GM20431 (cell line): ENCODE data around the gene KRTAP6-1.

ENCODE experiments used
- in situ Hi-C: fragments of 300-500 bp; cut with MseI, MboI; formaldehyde crosslinking; loops from one replicate; pipeline ENCODE4 v1.15.0; 2020; ENCODE audit warnings: low sequenced_read_pairs; ENCODE audit not compliant: unreplicated experiment

Gene KRTAP6-1, protein sequence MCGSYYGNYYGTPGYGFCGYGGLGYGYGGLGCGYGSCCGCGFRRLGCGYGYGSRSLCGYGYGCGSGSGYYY

DNA sequence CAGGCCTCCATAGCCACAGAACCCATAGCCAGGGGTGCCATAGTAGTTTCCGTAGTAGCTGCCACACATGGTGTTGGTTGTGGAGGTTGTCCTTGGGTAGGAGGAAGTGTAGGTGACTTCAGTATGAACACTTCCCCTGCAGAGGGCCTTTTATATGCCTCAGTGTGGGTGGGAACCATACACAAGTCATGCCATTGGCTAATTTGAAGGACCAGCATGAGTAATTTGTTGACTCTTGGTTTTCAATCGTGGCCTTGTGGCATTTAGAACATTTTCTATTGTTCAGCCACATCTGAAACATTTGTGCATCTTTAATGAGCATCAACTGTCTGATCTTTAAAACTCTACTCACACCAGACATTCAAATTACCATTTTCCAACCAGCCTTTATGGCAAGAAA lies at the start of gene KRTAP6-1:
TSS of gene KRTAP6-1 (minus strand) at position 95 of the 400 bp plus-strand sequence. CDS start at position 69, 26 bp downstream.
- in situ Hi-C loops = no loop called here

DNA sequence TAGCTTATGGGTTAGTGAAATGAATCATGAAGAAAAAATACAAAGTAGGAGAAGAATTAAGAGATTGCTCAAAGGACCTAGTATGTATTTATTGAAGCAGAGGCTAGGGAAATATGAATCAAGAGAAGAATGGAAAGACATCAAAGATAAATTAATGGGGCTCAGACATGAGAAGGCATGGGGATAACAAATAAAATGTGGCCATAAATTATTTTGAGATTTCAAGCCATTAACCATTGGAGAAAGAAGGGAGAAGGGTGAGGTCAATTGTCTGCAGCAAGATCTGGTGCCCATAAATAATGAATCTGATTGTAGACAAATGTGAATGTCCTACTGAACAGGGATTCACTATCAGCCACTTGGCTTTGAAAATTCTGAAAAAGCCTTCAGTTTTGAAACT lies 39.2 kb upstream of the KRTAP6-1 start:
- in situ Hi-C loops = no loop called here

DNA sequence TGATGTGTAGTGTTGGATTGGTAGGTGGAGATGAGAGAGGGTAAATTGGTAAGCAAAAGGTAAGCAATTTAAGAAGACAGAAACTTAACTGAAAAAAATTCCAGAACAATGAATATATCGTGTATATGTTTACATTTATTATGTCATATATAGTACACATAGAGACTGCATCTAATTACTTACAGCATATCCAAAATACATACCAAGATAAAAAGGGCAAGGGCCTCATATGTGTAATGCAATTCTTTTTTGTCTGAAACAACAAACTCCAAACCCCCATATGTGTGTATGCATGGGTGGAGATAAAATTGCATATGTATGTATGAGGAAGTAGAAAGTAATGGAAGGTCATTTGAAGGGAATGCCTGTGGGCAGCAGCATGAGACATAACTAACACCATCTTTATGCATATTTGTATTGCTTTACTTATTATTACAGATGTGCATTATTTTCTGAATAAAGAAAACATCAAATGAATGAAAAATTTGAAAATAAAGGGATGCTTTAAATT lies 33.2 kb upstream of the KRTAP6-1 start:
- in situ Hi-C loops = no loop called here

DNA sequence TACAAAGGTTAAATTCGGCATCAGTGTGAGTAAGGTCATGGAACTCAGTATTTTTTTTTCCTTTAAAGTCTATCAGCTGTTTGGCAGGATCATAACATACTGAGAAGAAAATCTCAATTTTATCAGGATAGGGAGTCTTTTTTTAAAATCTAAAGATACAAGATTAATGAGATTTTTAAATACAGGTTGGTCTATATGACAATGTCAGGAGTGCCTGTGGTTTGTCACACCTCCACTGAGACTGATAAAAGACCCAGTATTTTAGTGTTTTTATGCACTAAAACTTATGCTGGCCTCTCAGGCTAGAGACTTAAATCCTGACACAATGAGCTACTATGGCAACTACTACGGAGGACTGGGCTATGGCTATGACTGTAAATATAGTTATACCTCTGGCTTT lies 28.8 kb upstream of the KRTAP6-1 start, which contains the start of gene KRTAP20-3:
TSS of gene KRTAP20-3 (plus strand) at position 301 of the 400 bp plus-strand sequence.
- in situ Hi-C loops = no loop called here

DNA sequence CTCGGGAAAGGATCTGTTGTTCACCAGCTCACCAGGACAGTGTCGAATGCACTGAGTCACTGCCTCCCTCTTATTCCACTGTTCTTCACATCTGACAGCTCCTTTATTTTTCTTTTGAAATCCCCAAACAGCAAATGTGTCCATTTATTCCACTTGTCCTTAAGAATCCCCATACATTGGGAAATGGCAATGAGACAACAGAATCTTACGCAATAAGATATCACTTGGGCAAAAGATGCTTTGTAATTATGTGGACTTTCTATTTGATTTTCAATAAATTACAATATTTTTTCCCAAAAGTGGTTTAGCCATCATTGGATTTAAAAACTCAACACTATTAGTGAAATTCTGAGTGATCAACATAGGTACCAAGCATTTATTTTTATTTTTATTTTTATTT lies 25.0 kb upstream of the KRTAP6-1 start:
- in situ Hi-C loops = no loop called here

DNA sequence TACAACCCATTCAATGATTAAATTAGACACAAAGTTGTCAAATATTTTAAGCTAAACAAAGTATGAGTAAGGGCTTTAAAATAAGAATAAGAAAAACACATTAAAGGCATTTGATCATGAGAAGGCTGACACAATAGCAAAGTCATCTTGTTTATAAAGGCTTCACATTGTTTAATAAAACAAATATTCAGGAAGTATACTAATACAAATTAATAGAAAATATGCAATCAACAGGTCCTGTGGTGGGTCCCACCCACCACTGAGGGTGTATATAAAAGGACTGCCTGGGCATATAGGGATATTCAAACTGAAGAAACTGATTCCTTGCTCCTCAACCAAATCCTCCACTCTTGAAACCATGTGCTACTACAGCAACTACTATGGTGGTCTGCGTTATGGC lies 21.2 kb upstream of the KRTAP6-1 start, which contains the start of gene KRTAP20-2:
TSS of gene KRTAP20-2 (plus strand) at position 301 of the 400 bp plus-strand sequence. CDS start at position 359, 58 bp downstream.
- in situ Hi-C loops = no loop called here

DNA sequence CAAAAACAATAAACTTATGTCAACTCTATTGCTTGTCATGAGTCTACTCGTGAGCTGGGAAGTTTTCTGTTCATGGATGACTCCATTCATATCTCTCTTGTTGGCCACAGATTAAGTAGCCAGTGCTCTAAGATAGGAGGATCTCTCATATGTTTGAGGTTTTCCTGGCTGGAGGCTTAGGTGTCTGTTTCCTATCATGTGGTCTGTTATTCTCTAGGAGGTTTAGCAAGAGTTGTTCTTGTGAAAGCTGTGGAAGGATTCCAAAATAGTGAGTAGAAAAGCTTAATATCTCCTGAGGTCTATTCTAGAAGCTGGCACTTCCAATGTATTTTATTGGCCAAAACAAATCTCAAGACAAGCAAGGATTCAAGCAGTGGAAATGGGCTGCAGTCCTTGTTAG lies 15.5 kb upstream of the KRTAP6-1 start:
- in situ Hi-C loops = no loop called here

DNA sequence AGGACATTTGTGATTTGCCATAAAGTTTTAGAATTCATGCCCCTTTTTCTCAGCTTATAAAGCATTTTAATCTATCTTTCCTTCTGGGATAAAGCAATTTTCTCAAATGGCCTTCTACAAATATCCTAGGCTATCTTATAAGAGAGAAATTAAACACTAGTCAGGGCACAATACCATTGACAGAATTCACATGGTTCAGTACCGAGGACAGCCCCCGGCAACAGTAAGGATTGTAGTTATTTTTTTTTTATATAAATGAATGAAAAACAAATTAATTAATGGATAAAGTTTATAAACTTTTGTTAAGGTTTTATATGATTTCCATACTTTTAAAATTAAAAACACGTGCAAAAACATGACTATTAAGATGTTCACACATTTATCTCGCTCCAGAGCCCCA lies 14.4 kb upstream of the KRTAP6-1 start:
- in situ Hi-C loops = no loop called here

DNA sequence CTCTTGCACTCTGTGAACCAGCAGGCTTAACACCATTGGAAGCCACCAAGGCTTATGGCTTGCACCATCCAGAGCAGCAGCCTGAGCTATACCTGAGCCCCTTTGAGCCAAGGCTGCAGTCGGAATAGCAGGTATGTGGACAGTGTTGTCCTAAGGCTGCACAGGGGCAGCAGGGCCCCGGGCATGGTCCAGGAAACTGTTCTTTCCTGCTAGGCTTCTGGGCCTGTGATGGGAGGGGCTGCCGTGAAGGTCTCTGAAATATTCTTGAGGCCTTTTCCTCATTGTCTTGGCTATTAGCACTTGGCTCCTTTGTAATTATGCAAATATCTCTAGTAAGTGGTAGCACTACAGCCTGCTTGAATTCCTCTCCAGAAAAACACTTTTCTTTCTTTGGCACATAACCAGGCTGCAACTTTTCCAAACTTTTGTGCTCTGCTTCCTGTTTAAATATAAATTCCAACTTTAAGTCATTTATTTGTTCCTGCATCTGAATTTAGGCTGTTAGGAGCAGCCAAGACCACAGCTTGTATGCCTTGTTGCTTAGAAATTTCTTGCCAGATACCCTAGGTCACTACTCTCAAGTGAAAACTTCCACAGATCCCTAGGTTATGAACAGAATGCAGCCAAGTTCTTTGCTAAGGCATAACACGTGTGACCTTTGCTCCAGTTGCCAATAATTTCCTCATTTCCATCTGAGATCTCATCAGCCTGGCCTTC lies 11.9 kb upstream of the KRTAP6-1 start:
- in situ Hi-C loops = no loop called here

DNA sequence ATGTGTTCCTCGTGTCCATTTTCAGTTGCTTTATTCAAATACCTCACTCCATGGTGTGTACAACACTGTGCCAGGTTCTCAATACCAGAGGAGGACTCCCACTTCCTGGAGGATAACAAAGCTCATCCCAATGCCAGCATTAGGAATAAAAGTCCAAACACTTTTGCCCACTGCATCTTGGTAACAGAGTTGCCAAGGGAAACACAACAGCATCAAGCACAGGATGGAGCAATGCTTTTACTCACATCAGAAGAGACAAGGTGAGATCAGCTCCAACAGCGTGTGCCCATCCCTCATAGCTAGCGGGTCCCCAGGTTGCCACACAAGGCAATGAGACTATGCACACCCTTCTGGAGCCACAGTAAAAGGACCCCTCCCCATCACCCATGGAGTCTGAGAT lies 9.6 kb upstream of the KRTAP6-1 start:
- in situ Hi-C loops = no loop called here

DNA sequence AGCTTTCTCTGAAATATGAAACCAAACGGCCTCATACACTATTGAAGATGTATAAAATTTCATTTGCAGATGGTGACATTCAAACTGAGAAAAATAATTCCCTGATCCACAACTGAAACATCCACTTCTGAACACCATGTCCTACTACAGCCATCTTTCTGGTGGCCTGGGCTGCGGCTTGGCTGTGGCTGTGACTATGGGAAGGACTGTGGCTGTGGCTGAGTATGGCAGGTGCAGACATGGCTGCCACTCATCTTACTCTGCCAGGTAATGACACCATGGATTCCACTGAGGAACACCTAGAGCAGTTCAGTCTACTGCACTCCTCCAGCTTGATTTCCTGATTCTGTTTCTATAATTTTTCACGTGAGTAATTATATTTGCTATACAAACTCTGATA lies 6.8 kb upstream of the KRTAP6-1 start, which contains the start of gene KRTAP20-4:
TSS of gene KRTAP20-4 (plus strand) at position 106 of the 400 bp plus-strand sequence.
- in situ Hi-C loops = no loop called here

DNA sequence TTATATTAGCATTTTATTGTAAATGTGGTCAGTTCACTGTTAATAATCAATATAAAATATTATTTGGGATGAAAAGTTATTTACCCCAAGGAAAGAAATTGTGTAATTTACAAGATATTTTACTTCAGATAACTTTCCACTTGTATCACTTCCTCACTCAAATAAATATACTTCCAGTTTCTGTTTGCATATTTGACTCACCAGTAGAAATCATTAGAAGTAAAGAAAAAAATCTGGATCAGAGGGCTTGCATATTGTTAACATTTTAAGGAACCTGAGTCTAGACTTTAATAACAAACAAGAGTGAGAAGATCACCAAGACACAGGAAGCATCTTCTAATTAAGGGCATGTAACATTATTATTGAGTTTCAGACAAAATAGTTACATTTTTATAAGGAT lies 6.3 kb upstream of the KRTAP6-1 start:
- in situ Hi-C loops = no loop called here

DNA sequence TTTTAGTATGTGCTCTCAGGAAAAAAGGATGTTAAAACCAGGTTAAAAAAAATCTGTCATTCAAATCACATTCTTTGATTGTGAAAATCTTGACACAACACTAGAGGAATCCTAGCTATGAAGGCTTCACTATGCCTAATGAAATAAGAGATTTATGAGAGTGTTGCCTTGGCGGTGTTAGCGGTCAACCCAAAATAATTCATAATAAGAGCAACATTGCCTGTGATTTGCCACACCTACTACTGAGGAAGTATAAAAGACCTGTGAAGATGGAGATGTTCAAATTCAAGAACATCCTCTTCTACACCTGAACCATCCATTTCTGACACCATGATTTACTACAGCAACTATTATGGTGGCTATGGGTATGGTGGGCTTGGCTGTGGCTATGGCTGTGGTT lies 2.4 kb upstream of the KRTAP6-1 start, which contains the start of gene KRTAP20-1:
TSS of gene KRTAP20-1 (plus strand) at position 301 of the 400 bp plus-strand sequence. CDS start at position 331, 30 bp downstream.
- in situ Hi-C loops = no loop called here

DNA sequence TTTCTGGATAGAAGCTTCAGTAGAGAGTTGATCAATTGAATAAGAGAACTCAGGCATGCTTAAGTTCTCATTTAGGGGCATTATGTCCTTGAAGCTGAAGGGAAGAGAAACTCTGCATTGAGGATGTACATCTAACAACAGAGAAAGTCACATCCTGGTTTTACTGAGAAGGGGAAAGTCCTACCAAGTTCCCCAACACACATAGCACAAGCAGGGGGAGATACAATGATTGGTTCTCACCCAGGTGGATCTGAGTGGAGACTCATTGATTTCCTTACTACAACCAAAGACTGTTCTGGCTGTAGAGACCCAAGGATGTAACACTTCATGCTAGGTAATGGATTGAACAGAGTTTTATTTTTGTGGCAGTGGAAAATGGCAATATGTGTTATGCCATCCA lies 1.5 kb upstream of the KRTAP6-1 start:
- in situ Hi-C loops = no loop called here

DNA sequence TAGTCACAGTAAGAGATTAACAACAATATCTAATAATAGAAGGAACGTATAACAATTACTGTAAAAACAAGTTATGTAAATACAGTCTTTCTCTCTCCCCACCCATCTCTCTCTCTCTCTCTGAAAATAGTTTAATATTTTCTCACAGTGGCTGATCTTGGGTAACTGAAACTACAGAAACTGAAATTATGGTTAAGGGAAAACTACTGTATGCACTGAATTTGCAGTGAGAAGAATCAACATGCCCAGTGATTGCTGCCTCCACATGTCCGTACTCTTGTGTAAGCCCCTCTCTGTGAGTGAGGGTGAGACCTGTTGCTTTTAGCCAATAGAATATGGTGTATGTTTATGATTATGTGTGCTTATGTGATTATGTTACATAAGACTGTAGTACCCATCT lies 1.6 kb downstream of the KRTAP6-1 start:
- in situ Hi-C loops = no loop called here

DNA sequence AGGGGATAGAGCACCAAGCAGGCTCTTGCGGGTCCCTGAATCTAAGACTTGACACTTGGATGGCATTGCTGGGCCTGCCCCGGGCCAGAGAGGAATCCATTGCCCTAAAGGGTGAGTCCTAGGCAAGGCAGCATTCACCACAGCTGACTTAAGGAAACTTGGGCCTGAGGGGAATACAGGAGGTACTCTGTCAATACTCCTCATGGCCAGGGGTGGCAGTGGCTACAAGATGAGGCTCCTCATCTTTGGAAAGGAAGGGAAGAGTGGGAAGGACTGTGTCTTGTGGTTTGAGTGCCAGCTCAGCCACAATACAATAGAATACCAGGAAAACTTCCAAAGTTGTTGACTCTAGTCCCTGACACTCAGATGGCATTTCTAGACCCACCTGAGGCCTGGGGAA lies 7.8 kb downstream of the KRTAP6-1 start:
- in situ Hi-C loops = no loop called here

DNA sequence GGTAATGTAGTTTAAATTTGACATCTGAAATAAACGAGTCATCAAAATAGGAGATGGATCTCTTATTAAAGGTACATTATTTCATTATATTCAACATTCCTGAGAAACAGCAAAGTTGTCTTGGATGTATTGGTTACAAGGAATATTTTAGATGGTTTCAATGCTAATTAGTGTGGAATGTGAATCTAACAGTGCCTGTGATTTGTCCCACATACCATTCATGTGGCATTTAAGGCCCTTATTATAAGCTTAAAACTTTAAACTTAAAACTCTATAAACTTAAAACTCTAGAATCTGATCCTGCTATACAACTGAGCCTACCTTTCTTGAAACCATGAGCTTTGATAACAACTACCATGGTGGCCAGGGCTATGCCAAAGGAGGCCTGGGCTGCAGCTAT lies 12.9 kb downstream of the KRTAP6-1 start, which contains the start of gene KRTAP22-1:
TSS of gene KRTAP22-1 (plus strand) at position 301 of the 400 bp plus-strand sequence.
- in situ Hi-C loops = no loop called here

DNA sequence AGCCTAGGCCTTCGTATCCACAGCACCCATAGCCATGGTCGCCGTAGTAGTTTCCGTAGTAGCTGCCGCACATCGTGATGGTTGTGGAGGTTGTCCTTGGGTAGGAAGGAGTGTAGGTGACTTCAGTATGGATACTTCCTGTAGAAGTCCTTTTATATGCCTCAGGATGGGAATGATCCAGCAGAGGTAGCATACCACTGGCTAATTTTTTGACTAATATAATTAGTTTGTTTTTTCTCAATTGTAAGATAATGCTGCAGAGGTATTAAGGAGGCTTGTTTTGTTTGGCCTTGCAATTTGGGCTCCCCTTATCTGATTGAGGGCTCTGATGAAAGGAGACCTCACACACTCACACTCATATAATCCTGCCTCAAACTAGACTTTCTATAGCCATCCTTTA lies 14.9 kb downstream of the KRTAP6-1 start, which contains the start of gene KRTAP6-2:
TSS of gene KRTAP6-2 (minus strand) at position 101 of the 400 bp plus-strand sequence. CDS start at position 73, 28 bp downstream.
- in situ Hi-C loops = no loop called here

DNA sequence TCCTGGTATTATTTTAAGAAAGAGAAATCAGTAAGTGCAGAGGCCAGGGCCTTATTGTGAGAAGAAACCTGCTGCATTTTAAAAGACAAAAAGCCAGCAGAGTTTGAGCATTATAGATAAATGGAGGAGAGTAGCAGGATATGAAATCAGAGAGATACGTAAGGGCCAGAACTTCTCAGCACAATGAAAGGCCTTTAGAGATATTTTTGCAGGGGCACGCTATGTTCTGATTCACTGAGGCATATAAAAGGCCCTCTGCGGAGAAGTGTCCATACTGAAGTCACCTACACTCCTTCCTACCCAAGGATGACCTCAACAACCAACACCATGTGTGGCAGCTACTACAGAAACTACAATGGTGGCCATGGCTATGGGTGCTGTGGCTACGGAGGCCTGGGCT lies 21.6 kb downstream of the KRTAP6-1 start, which contains the start of gene KRTAP6-3:
TSS of gene KRTAP6-3 (plus strand) at position 301 of the 400 bp plus-strand sequence. CDS start at position 307, 6 bp downstream.
- in situ Hi-C loops = no loop called here

DNA sequence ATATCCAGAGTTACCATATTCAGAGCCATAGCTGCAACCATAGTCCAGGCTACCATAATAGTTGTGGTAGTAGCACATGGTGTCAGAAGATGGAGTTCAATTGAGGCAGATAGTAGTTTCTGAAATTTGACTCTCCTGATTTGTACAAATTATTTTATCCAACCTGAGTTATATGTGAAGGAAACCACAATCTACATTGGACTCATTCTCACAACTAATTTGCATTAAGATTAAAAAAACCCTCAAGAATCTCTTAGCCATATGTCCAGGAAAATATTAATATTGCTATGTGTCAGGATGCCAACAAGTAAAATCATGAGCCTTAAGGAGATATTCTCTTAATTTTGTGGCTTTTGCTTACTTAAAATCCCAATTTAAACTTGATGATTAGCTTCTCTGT lies 23.4 kb downstream of the KRTAP6-1 start, which contains the start of gene KRTAP22-2:
TSS of gene KRTAP22-2 (minus strand) at position 101 of the 400 bp plus-strand sequence.
- in situ Hi-C loops = no loop called here

DNA sequence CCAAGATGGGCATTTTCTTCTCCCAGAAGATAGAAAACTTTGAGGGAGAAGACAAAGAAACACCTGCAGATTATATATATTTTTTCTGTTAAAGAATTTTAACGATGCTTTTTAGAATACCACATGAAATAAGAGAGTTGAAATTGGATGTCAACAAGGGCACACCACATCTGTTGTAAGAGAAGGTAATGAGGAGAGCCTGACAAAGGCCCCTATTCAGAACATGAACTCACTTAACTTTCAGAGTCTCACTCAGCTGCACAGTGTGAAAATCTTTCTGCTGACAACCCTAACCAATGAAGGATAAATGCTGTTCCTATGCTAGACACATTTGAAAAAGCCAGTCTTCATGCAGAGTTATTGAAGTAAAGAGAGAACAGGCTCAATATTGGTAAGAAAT lies 30.9 kb downstream of the KRTAP6-1 start:
- in situ Hi-C loops = no loop called here
